Adrenal gland (tissue), 5 donors: ENCODE data around the gene SPSB4.

Source experiments
- POLR2A ChIP-seq, 2 donors: fragments of 450-650 bp; IDR thresholded peaks; one replicate each; pipeline ENCODE4 v1.6.1; 2017; ENCODE audit warnings: antibody characterized with exemption in 2 of 2, mild to moderate bottlenecking in 2 of 2, moderate library complexity in 1 of 2
- TF ChIP-seq, protein P1 (sequence below), 6 experiments: fragments of 450-650 bp in 4 of 6; fragments of 200-600 bp in 2 of 6; sonication (generic) in 1 of 6; IDR thresholded peaks; 1 replicate in 5 of 6; 2 replicates in 1 of 6; pipeline versions ENCODE4 v1.5.1 to v1.8.0; 2016 to 2021; ENCODE audit warnings: antibody characterized with exemption in 6 of 6, mild to moderate bottlenecking in 2 of 6, moderate library complexity in 1 of 6
- donor health status: DM: no; HTN: no; CAD: no.

DNA sequence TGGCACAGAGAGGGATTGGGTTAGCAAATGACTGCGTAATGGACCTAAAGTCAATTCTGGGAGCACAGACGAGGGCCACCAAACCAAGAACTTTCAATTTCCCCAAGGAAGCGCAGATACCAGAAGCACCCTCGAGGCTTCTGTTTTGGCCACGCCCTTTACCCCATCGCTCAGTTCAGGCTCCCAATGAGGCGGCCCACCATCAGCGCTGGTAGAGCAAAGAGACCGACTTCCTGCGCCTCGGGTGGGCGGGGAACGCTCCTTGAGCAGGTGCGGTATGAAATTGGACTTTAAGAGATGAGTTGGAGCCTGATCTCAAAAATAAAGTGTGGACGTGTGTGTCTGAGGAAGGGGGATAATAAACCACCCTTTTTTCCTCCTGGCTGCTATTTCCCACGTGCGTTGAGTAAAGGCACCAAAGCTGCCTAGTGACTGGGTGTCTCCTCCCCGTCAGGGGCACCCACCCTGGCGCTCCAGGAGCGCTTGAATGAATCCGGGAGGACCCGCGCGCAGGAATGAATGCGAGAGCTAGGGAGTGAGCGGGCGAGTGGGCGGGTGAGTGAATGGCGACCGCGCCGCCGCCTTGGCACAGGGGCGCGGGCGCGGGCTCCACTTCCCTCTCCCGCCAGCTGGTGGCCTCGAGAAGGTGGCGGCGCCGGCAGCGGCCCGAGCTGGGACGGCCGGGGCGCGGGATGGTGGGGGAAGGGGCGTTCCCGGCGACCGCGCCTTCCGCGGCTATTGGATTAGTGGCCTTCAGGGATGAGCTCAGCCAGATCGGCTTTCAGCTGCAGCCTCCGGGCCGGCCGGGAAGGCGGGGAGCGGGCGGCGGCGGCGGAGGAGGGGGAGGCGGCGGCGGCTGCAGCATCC, at the start of gene SPSB4:
- TF ChIP-seq, protein P1, sequence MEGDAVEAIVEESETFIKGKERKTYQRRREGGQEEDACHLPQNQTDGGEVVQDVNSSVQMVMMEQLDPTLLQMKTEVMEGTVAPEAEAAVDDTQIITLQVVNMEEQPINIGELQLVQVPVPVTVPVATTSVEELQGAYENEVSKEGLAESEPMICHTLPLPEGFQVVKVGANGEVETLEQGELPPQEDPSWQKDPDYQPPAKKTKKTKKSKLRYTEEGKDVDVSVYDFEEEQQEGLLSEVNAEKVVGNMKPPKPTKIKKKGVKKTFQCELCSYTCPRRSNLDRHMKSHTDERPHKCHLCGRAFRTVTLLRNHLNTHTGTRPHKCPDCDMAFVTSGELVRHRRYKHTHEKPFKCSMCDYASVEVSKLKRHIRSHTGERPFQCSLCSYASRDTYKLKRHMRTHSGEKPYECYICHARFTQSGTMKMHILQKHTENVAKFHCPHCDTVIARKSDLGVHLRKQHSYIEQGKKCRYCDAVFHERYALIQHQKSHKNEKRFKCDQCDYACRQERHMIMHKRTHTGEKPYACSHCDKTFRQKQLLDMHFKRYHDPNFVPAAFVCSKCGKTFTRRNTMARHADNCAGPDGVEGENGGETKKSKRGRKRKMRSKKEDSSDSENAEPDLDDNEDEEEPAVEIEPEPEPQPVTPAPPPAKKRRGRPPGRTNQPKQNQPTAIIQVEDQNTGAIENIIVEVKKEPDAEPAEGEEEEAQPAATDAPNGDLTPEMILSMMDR (IDR thresholded peaks at IDR 0.05), result peak in 4 of 6 experiments; percentile 14 to 27 (median 24)
- no peak for TF ChIP-seq POLR2A (IDR thresholded peaks at IDR 0.05)
